Effector memory CD4-positive, alpha-beta T cell (primary cell): ENCODE data around the gene CNTN4.

Experiments used
- DNase-seq, 3 donors: peaks; one replicate each; pipeline ENCODE4 v3.0.0-alpha.2; 2020
- H3K27ac ChIP-seq: 2 replicates; pipeline ENCODE4 v1.7.0; 2013; ENCODE audit warnings: mild to moderate bottlenecking, low read length, moderate library complexity; ENCODE audit not compliant: insufficient read depth, poor library complexity, severe bottlenecking
- H3K27me3 ChIP-seq: replicated peaks from 2 replicates; pipeline ENCODE4 v1.7.0; 2013; ENCODE audit warnings: mild to moderate bottlenecking, low read length; ENCODE audit not compliant: insufficient read depth, control insufficient read depth, poor library complexity, severe bottlenecking
- H3K36me3 ChIP-seq: 2 replicates; pipeline ENCODE4 v1.7.0; 2013; ENCODE audit warnings: mild to moderate bottlenecking, low read length, moderate library complexity; ENCODE audit not compliant: control insufficient read depth, insufficient read depth
- H3K4me1 ChIP-seq: 2 replicates; pipeline ENCODE4 v1.7.0; 2013; ENCODE audit warnings: low read length, mild to moderate bottlenecking; ENCODE audit not compliant: control insufficient read depth, insufficient read depth, poor library complexity, severe bottlenecking
- H3K4me3 ChIP-seq: 2 replicates; pipeline ENCODE4 v1.7.0; 2013; ENCODE audit warnings: low read length, low read depth, mild to moderate bottlenecking; ENCODE audit not compliant: insufficient read depth, poor library complexity, severe bottlenecking
- H3K9me3 ChIP-seq: 2 replicates; pipeline ENCODE4 v1.7.0; 2013; ENCODE audit warnings: mild to moderate bottlenecking, low read length, moderate library complexity; ENCODE audit not compliant: control insufficient read depth

The CNTN4 gene

GRCh38 chr3:2097641-2098191, 950 bp upstream of the CNTN4 start:
- no peak for DNase-seq
- H3K4me1 ChIP-seq, result peaks cover 2% of the 10 kb centered on the region
- H3K36me3 ChIP-seq, result no peaks in the 10 kb centered on the region
- no peak overlapping the region for H3K4me3 ChIP-seq
- no peaks in the 10 kb centered on the region for H3K9me3 ChIP-seq
- peaks cover 8% of the 10 kb centered on the region for H3K27me3 ChIP-seq
- H3K27ac ChIP-seq, result no peak overlapping the region

DNA sequence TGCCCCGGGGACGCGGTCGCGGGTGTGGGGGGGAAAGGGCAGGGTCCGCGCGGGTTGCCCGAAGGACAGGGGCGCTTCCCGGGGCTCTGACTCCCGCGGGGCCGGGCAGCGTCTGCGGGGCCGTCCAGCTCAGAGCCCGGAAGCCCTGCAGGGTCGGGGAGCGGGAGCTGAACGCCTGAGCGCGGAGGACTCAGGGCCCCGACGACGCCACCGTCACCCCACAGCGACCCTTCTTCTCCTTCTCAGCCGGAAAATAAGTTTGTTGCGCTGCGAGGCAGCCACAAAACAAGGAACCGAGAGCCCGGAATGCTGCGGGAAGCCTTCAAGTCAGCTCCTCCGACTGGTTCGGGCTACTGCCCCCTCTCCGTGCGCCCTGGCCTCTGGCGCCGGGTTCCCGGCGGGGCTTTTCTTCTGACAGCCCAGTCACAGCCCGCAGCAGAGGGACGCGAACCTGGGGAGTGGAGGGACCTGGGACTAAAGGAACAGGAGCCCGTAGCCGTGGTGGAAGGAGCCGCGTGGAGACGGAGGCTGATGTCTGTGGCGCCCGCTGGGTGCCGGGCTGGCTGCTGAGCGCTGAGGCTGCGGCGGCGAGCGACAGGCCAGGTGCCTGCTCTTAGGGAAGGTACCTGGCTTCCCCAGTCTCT, 484 bp downstream of the CNTN4 start:
- Histone ChIP-seq H3K9me3 (no peaks in the 10 kb centered on the region), H3K27ac (no peak overlapping the region), H3K4me1 (peaks cover 2% of the 10 kb centered on the region), H3K36me3 (no peaks in the 10 kb centered on the region), H3K4me3 (no peak overlapping the region), H3K27me3 (peaks cover 8% of the 10 kb centered on the region)
- DNase-seq, result no peak

DNA sequence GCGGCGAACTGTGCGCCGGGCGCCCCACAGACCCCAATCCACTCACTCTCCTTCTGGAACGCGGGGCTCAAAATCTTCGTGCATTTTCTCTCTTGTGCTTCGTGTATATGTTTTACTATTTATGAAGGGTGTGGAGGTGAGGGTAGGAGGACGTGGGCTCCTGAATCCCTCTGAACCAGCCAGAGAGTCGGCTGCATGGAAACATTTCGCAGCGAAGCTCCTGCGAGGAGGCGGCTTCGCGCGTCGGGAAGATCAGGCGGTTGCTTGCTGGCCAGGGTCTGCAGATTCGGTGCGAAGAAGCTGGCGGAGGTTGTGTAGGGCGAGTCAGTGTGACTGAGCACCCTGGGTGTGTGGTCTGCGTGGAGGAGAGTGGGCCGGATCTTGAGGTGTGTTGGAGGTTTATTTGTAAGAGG, 1.1 kb downstream of the CNTN4 start:
- H3K27ac ChIP-seq, result no peak overlapping the region
- no peak overlapping the region for H3K4me3 ChIP-seq
- H3K4me1 ChIP-seq, result peaks cover 2% of the 10 kb centered on the region
- H3K36me3 ChIP-seq, result no peaks in the 10 kb centered on the region
- H3K9me3 ChIP-seq, result no peaks in the 10 kb centered on the region
- DNase-seq, result no peak
- peaks cover 8% of the 10 kb centered on the region for H3K27me3 ChIP-seq

GRCh38 chr3:2106438-2106837, 7.8 kb downstream of the CNTN4 start:
- Histone ChIP-seq H3K9me3 (no peaks in the 10 kb centered on the region), H3K27ac (no peak overlapping the region), H3K27me3 (no peaks in the 10 kb centered on the region), H3K36me3 (no peaks in the 10 kb centered on the region), H3K4me3 (no peak overlapping the region), H3K4me1 (no peaks in the 10 kb centered on the region)
- no peak for DNase-seq

DNA sequence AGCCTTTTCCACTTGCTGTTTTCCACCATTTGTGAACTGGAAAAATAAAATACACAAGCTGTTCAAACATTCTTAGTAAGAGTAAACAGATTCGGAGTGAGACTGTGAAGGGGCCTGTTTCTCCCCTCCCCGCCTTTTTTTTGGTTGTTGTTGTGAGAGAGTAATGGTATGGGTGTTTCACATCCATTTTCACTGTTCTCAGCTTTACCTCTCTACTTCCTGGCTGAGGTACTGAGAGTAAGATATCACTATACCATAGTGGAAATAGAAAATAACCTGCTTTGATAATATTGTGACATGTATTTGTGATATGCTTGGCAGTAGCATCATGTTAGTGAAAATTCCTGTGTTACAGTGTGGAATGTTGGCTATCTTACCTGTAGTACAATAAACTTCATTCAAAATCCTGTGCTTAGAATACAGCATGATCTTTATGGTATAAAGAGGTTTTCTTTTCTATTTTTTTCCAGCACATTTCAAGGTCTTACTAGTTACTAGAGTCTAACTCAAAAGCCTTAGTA, 12.0 kb downstream of the CNTN4 start:
- Histone ChIP-seq H3K27me3 (no peaks in the 10 kb centered on the region), H3K4me1 (no peaks in the 10 kb centered on the region), H3K27ac (no peak overlapping the region), H3K9me3 (no peaks in the 10 kb centered on the region), H3K4me3 (no peak overlapping the region), H3K36me3 (no peaks in the 10 kb centered on the region)
- no peak for DNase-seq

GRCh38 chr3:2114617-2115275, 16.1 kb downstream of the CNTN4 start:
- Histone ChIP-seq H3K4me1 (no peaks in the 10 kb centered on the region), H3K27me3 (no peaks in the 10 kb centered on the region), H3K27ac (no peak overlapping the region), H3K4me3 (no peak overlapping the region), H3K36me3 (no peaks in the 10 kb centered on the region), H3K9me3 (no peaks in the 10 kb centered on the region)
- DNase-seq, result no peak

DNA sequence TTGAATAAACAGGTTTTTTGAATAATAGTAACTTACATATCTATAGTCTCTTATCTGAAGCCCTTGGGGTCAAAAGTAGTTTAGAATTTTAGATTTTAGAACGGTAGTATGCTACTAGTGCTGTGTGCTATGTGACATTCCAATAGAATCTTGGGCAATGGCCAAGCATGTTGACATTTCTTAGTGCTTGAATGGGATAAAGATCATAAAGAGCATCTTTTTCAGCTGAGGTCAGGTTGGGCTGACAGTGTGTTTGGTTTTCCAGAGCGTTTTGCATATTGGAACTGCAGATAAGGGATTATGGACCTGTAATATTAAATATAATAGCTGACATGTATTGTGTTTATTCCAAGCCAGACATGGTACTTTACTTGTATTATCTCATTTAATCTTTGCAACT, 32.1 kb downstream of the CNTN4 start:
- no peak overlapping the region for H3K27ac ChIP-seq
- no peak overlapping the region for H3K4me3 ChIP-seq
- no peaks in the 10 kb centered on the region for H3K27me3 ChIP-seq
- no peaks in the 10 kb centered on the region for H3K9me3 ChIP-seq
- DNase-seq, result no peak
- no peaks in the 10 kb centered on the region for H3K4me1 ChIP-seq
- H3K36me3 ChIP-seq, result no peaks in the 10 kb centered on the region

GRCh38 chr3:2133146-2133545, 34.5 kb downstream of the CNTN4 start:
- Histone ChIP-seq H3K36me3 (no peaks in the 10 kb centered on the region), H3K27me3 (no peaks in the 10 kb centered on the region), H3K4me1 (no peaks in the 10 kb centered on the region), H3K4me3 (no peak overlapping the region), H3K9me3 (no peaks in the 10 kb centered on the region), H3K27ac (no peak overlapping the region)
- DNase-seq, result no peak

DNA sequence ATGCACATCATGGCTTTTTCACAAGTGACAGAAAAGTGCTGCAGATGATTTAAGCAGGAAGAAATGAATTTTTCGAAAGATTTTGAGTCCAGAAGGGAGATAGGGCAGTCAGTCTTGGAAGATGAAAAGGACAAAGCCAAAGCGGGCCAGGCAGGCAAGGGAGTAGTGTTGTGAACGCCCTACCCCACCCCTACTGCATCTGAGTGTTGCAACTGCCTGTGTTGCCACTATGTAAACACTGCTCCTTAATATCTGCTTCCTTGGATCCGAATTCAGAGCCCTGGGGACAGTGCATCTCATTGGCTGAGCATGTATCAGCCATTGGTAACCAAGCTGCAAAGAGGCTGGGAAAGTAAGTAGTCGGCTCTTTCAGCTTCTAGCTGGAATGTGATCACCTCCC, 39.0 kb downstream of the CNTN4 start:
- no peaks in the 10 kb centered on the region for H3K36me3 ChIP-seq
- H3K9me3 ChIP-seq, result no peaks in the 10 kb centered on the region
- no peak for DNase-seq

DNA sequence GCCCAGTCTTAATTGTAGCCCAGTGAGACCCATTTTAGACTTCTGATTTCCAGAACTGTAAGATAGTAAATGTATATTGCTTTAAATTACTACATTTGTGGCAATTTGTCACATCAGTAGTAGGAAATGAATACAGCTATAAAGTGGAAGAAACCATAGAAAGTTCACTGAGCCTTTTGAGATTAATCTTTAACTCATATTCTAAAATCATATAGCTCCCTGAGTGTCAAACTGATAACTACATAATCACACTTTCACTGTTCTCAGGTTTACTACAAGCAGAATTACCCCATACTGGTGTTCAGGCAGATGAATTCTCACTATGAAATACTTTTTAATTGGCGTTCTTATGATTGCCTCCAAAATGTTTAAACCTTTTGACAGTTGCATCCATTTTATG, 42.8 kb downstream of the CNTN4 start:
- Histone ChIP-seq H3K27me3 (no peaks in the 10 kb centered on the region), H3K4me3 (no peak overlapping the region), H3K9me3 (no peaks in the 10 kb centered on the region), H3K36me3 (no peaks in the 10 kb centered on the region), H3K27ac (no peak overlapping the region), H3K4me1 (no peaks in the 10 kb centered on the region)
- DNase-seq, result no peak

More for the DNA sequence above, 39.0 kb downstream of the CNTN4 start:
- H3K27ac ChIP-seq, result no peak overlapping the region
- no peak overlapping the region for H3K4me3 ChIP-seq
- H3K27me3 ChIP-seq, result no peaks in the 10 kb centered on the region
- H3K4me1 ChIP-seq, result no peaks in the 10 kb centered on the region
